ENCODE results near the gene DCTPP1.

The DCTPP1 gene

DNA sequence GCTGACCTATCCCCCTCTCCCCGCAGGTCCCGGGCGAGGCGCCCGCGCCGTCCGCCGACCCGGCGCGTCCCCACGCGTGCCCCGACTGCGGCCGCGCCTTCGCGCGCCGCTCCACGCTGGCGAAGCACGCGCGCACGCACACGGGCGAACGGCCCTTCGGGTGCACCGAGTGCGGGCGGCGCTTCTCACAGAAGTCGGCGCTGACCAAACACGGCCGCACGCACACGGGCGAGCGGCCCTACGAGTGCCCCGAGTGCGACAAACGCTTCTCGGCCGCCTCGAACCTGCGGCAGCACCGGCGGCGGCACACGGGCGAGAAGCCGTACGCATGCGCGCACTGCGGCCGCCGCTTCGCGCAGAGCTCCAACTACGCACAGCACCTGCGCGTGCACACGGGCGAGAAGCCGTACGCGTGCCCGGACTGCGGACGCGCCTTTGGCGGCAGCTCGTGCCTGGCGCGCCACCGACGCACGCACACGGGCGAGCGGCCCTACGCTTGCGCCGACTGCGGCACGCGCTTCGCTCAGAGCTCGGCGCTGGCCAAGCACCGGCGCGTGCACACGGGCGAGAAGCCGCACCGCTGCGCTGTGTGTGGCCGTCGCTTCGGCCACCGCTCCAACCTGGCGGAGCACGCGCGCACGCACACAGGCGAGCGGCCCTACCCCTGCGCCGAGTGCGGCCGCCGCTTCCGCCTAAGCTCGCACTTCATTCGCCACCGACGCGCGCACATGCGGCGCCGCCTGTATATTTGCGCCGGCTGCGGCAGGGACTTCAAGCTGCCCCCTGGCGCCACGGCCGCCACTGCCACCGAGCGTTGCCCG lies 12.1 kb downstream of the DCTPP1 start:
- Histone ChIP-seq H3K4me1 (ENCODE audit: control insufficient read depth, insufficient read depth, low read length) (no peaks in the 10 kb centered on the region), H3K9ac (ENCODE audit: low read length) (no peak overlapping the region), H3K27ac (ENCODE audit: low read depth, low read length) (peak overlapping the region; percentile 82), H3K27me3 (ENCODE audit: control insufficient read depth, insufficient read depth, low read length) (no peaks in the 10 kb centered on the region), H3K4me3 (ENCODE audit: low read length) (peak overlapping the region; percentile 66), H3K36me3 (ENCODE audit: control insufficient read depth, insufficient read depth, low read length) (peaks cover 16% of the 10 kb centered on the region)

GRCh38 chr16:30416624-30417528 lies 13.0 kb downstream of the DCTPP1 start:
- peak overlapping the region; percentile 66 for H3K4me3 ChIP-seq (ENCODE audit: low read length)
- peak overlapping the region; percentile 82 for H3K27ac ChIP-seq (ENCODE audit: low read depth, low read length)
- peak overlapping the region; percentile 53 for H3K9ac ChIP-seq (ENCODE audit: low read length)
- peaks cover 16% of the 10 kb centered on the region for H3K36me3 ChIP-seq (ENCODE audit: control insufficient read depth, insufficient read depth, low read length)
- H3K27me3 ChIP-seq (ENCODE audit: control insufficient read depth, insufficient read depth, low read length): no peaks in the 10 kb centered on the region
- H3K4me1 ChIP-seq (ENCODE audit: control insufficient read depth, insufficient read depth, low read length): no peaks in the 10 kb centered on the region

DNA sequence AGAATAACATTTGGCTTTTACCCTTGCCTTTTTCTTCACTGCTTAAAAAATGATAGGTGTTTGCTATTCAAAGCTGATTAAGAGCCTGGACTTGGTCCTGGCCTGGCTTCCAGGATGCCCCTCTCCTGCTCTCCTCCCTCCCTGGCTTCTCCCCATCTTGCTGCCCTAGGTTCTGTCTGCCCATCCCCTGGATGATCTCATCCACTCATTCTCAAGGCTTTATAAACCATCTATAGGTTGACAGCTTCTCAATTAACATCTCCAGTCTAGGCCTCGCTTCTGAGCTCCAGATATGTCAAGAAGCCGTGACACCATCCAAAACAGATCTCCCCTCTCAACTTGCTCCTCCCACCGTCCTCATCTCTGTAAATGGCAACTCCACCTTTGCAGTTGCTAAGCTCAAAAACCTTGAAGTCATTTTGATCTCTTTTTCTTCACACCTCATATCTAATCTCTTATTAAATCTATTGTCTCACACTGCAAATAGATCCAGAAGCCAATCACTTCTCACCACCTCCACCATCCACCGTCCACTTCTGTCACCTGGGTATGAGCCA lies 13.7 kb downstream of the DCTPP1 start:
- Histone ChIP-seq H3K4me3 (ENCODE audit: low read length) (no peak overlapping the region), H3K27ac (ENCODE audit: low read depth, low read length) (no peak overlapping the region), H3K9ac (ENCODE audit: low read length) (no peak overlapping the region), H3K4me1 (ENCODE audit: control insufficient read depth, insufficient read depth, low read length) (no peaks in the 10 kb centered on the region), H3K27me3 (ENCODE audit: control insufficient read depth, insufficient read depth, low read length) (no peaks in the 10 kb centered on the region), H3K36me3 (ENCODE audit: control insufficient read depth, insufficient read depth, low read length) (peaks cover 20% of the 10 kb centered on the region)

GRCh38 chr16:30414159-30414558 lies 15.7 kb downstream of the DCTPP1 start:
- peaks cover 16% of the 10 kb centered on the region for H3K36me3 ChIP-seq (ENCODE audit: control insufficient read depth, insufficient read depth, low read length)
- no peak overlapping the region for H3K27ac ChIP-seq (ENCODE audit: low read depth, low read length)
- H3K9ac ChIP-seq (ENCODE audit: low read length): no peak overlapping the region
- H3K4me1 ChIP-seq (ENCODE audit: control insufficient read depth, insufficient read depth, low read length): peaks cover 6% of the 10 kb centered on the region
- no peak overlapping the region for H3K4me3 ChIP-seq (ENCODE audit: low read length)
- no peaks in the 10 kb centered on the region for H3K27me3 ChIP-seq (ENCODE audit: control insufficient read depth, insufficient read depth, low read length)

- Histone ChIP-seq H3K36me3 (ENCODE audit: control insufficient read depth, insufficient read depth, low read length) (peaks cover 16% of the 10 kb centered on the region), H3K4me1 (ENCODE audit: control insufficient read depth, insufficient read depth, low read length) (peaks cover 11% of the 10 kb centered on the region), H3K9ac (ENCODE audit: low read length) (no peak overlapping the region), H3K27me3 (ENCODE audit: control insufficient read depth, insufficient read depth, low read length) (no peaks in the 10 kb centered on the region), H3K4me3 (ENCODE audit: low read length) (no peak overlapping the region), H3K27ac (ENCODE audit: low read depth, low read length) (no peak overlapping the region)
Observed at GRCh38 chr16:30413112-30413806, 16.6 kb downstream of the DCTPP1 start.

DNA sequence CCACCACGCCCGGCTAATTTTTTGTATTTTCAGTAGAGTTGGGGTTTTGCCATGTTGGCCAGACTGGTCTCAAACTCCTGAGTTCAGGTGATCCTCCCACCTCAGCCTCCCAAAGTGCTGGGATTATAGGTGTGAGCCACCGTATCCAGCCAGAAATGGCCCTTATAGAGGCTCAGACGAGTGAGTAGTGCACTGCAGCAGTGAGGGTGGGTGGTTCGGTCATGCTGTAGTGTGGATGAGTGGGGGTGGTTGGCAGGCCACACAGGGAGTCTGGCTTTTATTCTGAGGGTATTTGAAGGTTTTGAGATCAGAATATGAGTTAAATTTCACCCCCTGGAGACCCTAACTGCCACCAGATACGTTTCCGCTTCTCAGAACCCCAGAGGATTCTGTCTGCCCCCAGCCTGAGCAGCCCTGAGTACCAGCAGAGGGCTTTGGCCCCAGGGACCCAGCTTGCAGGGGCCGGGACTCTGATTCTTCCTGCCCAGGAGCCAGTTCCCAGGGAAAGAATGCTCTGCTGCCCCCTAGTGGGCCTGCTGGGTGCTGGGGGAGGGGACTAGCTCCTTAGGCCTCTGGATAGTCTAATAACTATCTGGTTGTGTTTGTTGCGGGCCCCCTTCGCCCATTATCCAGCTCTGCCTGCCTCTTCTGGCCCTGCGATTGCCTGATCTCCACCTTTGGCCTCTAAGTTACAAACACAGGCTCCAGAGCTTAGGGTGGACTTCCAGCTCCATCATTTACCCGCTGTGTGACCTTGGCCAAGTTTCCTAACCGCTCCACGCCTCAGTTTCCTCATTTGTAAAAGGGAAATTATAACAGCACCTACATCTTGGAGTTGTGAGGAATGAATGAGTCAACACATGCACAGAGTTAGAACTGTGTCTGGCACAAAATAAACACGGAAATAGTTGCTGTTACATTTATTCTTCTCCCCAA lies 20.4 kb downstream of the DCTPP1 start:
- Histone ChIP-seq H3K4me1 (ENCODE audit: control insufficient read depth, insufficient read depth, low read length) (peaks cover 14% of the 10 kb centered on the region), H3K9ac (ENCODE audit: low read length) (no peak overlapping the region), H3K36me3 (ENCODE audit: control insufficient read depth, insufficient read depth, low read length) (peaks cover 16% of the 10 kb centered on the region), H3K27me3 (ENCODE audit: control insufficient read depth, insufficient read depth, low read length) (no peaks in the 10 kb centered on the region), H3K4me3 (ENCODE audit: low read length) (no peak overlapping the region), H3K27ac (ENCODE audit: low read depth, low read length) (peak overlapping the region; percentile 1)

- H3K27me3 ChIP-seq (ENCODE audit: control insufficient read depth, insufficient read depth, low read length): no peaks in the 10 kb centered on the region
- H3K36me3 ChIP-seq (ENCODE audit: control insufficient read depth, insufficient read depth, low read length): peaks cover 8% of the 10 kb centered on the region
- peaks cover 14% of the 10 kb centered on the region for H3K4me1 ChIP-seq (ENCODE audit: control insufficient read depth, insufficient read depth, low read length)
- peak overlapping the region; percentile 84 for H3K27ac ChIP-seq (ENCODE audit: low read depth, low read length)
- H3K4me3 ChIP-seq (ENCODE audit: low read length): peak overlapping the region; percentile 84
- H3K9ac ChIP-seq (ENCODE audit: low read length): peak overlapping the region; percentile 32
Observed at GRCh38 chr16:30407804-30408534, 21.9 kb downstream of the DCTPP1 start.

- Histone ChIP-seq H3K4me3 (ENCODE audit: low read length) (peak within 1 kb of the TSS; percentile 84), H3K36me3 (ENCODE audit: control insufficient read depth, insufficient read depth, low read length) (peaks cover 5% of the 10 kb centered on the region), H3K4me1 (ENCODE audit: control insufficient read depth, insufficient read depth, low read length) (peaks cover 14% of the 10 kb centered on the region), H3K27me3 (ENCODE audit: control insufficient read depth, insufficient read depth, low read length) (no peaks in the 10 kb centered on the region), H3K9ac (ENCODE audit: low read length) (peak within 1 kb of the TSS; percentile 32), H3K27ac (ENCODE audit: low read depth, low read length) (peak within 1 kb of the TSS; percentile 84)
Observed at GRCh38 chr16:30407102-30407803, 22.6 kb downstream of the DCTPP1 start, which contains the start of gene ZNF771. ZNF771 (plus strand) TSS chr16:30407606; CDS start chr16:30408054, 448 bp downstream.

DNA sequence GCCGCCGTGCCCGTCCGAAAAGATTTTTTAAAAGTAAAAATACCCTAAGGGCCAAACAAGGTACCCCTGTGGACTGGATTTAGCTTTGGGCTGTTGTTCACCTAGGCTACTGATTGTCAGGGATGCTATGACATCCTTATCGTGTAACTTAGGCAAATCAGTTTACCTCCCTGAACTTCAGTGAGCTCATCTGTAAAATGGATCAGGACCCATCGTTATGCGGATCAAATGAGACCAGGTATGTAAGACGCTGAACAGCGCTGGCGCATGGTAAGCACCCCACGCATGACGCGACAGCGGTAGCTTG lies 23.1 kb downstream of the DCTPP1 start:
- H3K27me3 ChIP-seq (ENCODE audit: control insufficient read depth, insufficient read depth, low read length): no peaks in the 10 kb centered on the region
- no peak overlapping the region for H3K9ac ChIP-seq (ENCODE audit: low read length)
- H3K27ac ChIP-seq (ENCODE audit: low read depth, low read length): peak overlapping the region; percentile 84
- peaks cover 14% of the 10 kb centered on the region for H3K4me1 ChIP-seq (ENCODE audit: control insufficient read depth, insufficient read depth, low read length)
- peak overlapping the region; percentile 84 for H3K4me3 ChIP-seq (ENCODE audit: low read length)
- H3K36me3 ChIP-seq (ENCODE audit: control insufficient read depth, insufficient read depth, low read length): peaks cover 4% of the 10 kb centered on the region

GRCh38 chr16:30401768-30402425 lies 27.9 kb downstream of the DCTPP1 start:
- peaks cover 3% of the 10 kb centered on the region for H3K36me3 ChIP-seq (ENCODE audit: control insufficient read depth, insufficient read depth, low read length)
- H3K4me1 ChIP-seq (ENCODE audit: control insufficient read depth, insufficient read depth, low read length): peaks cover 11% of the 10 kb centered on the region
- H3K4me3 ChIP-seq (ENCODE audit: low read length): no peak overlapping the region
- H3K27me3 ChIP-seq (ENCODE audit: control insufficient read depth, insufficient read depth, low read length): no peaks in the 10 kb centered on the region
- no peak overlapping the region for H3K9ac ChIP-seq (ENCODE audit: low read length)
- no peak overlapping the region for H3K27ac ChIP-seq (ENCODE audit: low read depth, low read length)
